Measurements from ENCODE around the gene PRR23E.

GRCh38 chr3:127237835-127238234 lies 44.9 kb downstream of the PRR23E start:
- TF ChIP-seq CTCF (conservative IDR thresholded peaks at IDR 0.05; ENCODE audit: low read depth, low read length) (no peak), EZH2 (IDR thresholded peaks at IDR 0.05; ENCODE audit: low read length, unreplicated experiment) (no peak), EZH2phosphoT487 (IDR thresholded peaks at IDR 0.05; ENCODE audit: borderline replicate concordance, low read length) (no peak)

Data from PC-3 (cell line).